ENCODE data around the gene C22orf15. TPM values are rescaled to one million over a fixed set of nuclear protein-coding genes. Genes with fewer than 3 reads are reported as not detected.
A peak's percentile ranks its signal among the peaks of the same experiment; 100 is the strongest.

The C22orf15 gene
- total and polyA plus RNA-seq, 10 donors = 0.29 to 1.4 (median 0.73) TPM; not detected in 3

GRCh38 chr22:23745791-23746190, 17.0 kb upstream of the C22orf15 start:
- intact Hi-C loops (cut with DNase I; ENCODE audit: low total_unique reads) = no loop called here
- DNase-seq = no peak
- H3K9me3 ChIP-seq = peaks cover 0 to 12% (median 6%) of the 10 kb centered on the region in 8 donors
- TF ChIP-seq POLR2AphosphoS5 (IDR thresholded peaks at IDR 0.05) (no peak), POLR2A (IDR thresholded peaks at IDR 0.05) (no peak)
- TF ChIP-seq, protein P1, sequence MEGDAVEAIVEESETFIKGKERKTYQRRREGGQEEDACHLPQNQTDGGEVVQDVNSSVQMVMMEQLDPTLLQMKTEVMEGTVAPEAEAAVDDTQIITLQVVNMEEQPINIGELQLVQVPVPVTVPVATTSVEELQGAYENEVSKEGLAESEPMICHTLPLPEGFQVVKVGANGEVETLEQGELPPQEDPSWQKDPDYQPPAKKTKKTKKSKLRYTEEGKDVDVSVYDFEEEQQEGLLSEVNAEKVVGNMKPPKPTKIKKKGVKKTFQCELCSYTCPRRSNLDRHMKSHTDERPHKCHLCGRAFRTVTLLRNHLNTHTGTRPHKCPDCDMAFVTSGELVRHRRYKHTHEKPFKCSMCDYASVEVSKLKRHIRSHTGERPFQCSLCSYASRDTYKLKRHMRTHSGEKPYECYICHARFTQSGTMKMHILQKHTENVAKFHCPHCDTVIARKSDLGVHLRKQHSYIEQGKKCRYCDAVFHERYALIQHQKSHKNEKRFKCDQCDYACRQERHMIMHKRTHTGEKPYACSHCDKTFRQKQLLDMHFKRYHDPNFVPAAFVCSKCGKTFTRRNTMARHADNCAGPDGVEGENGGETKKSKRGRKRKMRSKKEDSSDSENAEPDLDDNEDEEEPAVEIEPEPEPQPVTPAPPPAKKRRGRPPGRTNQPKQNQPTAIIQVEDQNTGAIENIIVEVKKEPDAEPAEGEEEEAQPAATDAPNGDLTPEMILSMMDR (IDR thresholded peaks at IDR 0.05 in 8 of 11, conservative IDR thresholded peaks at IDR 0.05 in 3 of 11) = no peak
- H3K27ac ChIP-seq = no peak overlapping the region
- H3K4me3 ChIP-seq = no peak overlapping the region
- peaks cover 0 to 20% (median 11%) of the 10 kb centered on the region in 6 donors for H3K4me1 ChIP-seq
- WGBS, 5 donors = 72 to 91% (median 76%) methylated on average over 6 of the region's 6 CpGs
- H3K36me3 ChIP-seq = peaks cover 6 to 46% (median 28%) of the 10 kb centered on the region in 6 donors
- H3K27me3 ChIP-seq (replicated peaks in 1 of 7) = no peaks in the 10 kb centered on the region

- H3K36me3 ChIP-seq = peaks cover 0 to 6% (median 2%) of the 10 kb centered on the region in 6 donors
- no peaks in the 10 kb centered on the region for H3K9me3 ChIP-seq
- H3K27me3 ChIP-seq (replicated peaks in 1 of 7) = no peaks in the 10 kb centered on the region
- peak overlapping the region in 4 of 8 donors; percentile 58 to 85 (median 64) for H3K4me3 ChIP-seq
- peaks cover under 1 to 56% (median 31%) of the 10 kb centered on the region in 6 donors for H3K4me1 ChIP-seq
- DNase-seq = no peak
- intact Hi-C loops (cut with DNase I; ENCODE audit: low total_unique reads) = no loop called here
- WGBS, 5 donors = 76 to 85% (median 78%) methylated on average over 12 of the region's 12 CpGs
- TF ChIP-seq, protein P1 (IDR thresholded peaks at IDR 0.05 in 8 of 11, conservative IDR thresholded peaks at IDR 0.05 in 3 of 11) = no peak
- TF ChIP-seq POLR2A (IDR thresholded peaks at IDR 0.05) = no peak
- no peak overlapping the region for H3K27ac ChIP-seq
Measured at GRCh38 chr22:23749841-23750301, 12.9 kb upstream of the C22orf15 start.

DNA sequence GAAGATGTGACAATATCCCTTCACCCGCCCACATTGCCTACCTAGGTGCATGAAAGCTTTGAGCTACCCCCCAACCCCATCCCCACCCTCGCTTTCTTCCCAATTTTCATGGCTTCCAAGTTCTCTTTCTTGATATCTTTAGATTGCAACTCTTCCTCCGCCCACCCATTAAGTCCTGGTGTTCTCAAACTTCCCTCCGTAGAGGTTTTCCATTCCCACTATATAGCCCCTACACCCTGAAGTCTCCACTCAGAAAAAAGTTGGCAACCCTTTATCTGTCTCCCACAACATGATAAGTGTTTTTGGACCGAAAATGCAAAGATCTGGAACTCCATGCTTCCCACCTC, 12.4 kb upstream of the C22orf15 start:
- intact Hi-C loops (cut with DNase I; ENCODE audit: low total_unique reads) = no loop called here
- TF ChIP-seq POLR2AphosphoS5 (IDR thresholded peaks at IDR 0.05) = no peak

DNA sequence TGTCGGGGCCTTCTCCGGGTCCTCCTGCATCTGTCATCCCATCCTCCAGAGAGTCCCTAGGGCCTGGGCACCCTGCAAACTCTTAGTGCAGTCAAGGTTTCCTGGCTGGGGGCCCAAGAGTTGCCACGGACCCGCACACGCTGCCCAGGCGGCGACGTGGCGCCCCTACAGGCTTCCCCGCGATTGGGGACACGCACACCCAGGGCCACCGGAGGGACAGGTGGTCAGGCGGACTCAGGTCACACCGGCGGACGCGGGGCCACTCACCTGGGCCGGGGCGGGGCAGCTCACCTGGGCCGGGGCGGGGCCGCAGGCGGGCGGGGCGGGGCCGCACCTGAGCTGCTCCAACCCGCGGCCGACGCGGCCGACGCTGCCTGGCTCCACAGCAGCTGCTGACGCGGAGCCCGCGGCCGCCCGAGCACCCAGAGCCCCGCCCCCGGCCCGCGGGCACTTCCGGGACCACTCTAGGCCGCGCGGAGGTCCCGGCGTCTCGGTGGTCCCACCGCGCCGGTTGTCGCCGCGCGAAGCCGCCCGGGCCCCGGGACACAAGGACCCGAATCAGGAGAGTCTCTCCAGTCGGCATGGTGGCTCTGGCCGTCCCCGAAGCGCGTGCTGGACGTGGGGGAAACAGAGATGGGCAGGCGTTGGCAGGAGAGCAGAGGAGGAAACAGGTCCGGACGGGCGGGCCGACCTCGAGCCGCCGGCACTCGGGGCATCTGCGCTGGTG, 11.9 kb upstream of the C22orf15 start, which contains the start of gene ZNF70:
Gene ZNF70 (minus strand): TSS at position 399 of the 727 bp plus-strand sequence. CDS start 5,972 bp downstream, outside the sequence.
- H3K27ac ChIP-seq = peak within 1 kb of the TSS; percentile 85 to 94 (median 91)
- WGBS, 5 donors = 0 to 1% (median 1%) methylated on average over 25 to 78 of the region's 78 CpGs
- DNase-seq = peak; percentile 98
- H3K4me1 ChIP-seq = peaks cover 4 to 65% (median 34%) of the 10 kb centered on the region in 6 donors
- intact Hi-C loops (cut with DNase I; ENCODE audit: low total_unique reads) = no loop called here
- no peaks in the 10 kb centered on the region for H3K36me3 ChIP-seq
- TF ChIP-seq POLR2A (IDR thresholded peaks at IDR 0.05) (no peak), POLR2AphosphoS5 (IDR thresholded peaks at IDR 0.05) (peak; percentile 77 to 87 (median 82))
- TF ChIP-seq, protein P1 (IDR thresholded peaks at IDR 0.05 in 8 of 11, conservative IDR thresholded peaks at IDR 0.05 in 3 of 11) = peak in 6 of 11 experiments; percentile 7 to 38 (median 14)
- H3K4me3 ChIP-seq = peak within 1 kb of the TSS; percentile 45 to 85 (median 61)
- H3K9me3 ChIP-seq = no peaks in the 10 kb centered on the region
- no peaks in the 10 kb centered on the region for H3K27me3 ChIP-seq (replicated peaks in 1 of 7)

More for the DNA sequence above, 12.4 kb upstream of the C22orf15 start:
- Histone ChIP-seq H3K4me1 (peaks cover 4 to 61% (median 33%) of the 10 kb centered on the region in 6 donors), H3K36me3 (peaks cover 0 to under 1% (median 0%) of the 10 kb centered on the region in 6 donors), H3K9me3 (no peaks in the 10 kb centered on the region), H3K27me3 (replicated peaks in 1 of 7) (no peaks in the 10 kb centered on the region), H3K4me3 (peak overlapping the region; percentile 45 to 85 (median 61)), H3K27ac (peak overlapping the region; percentile 85 to 94 (median 91))
- DNase-seq = no peak
- 30 to 39% (median 33%) methylated on average over 5 of the region's 5 CpGs for WGBS, 5 donors
